Smooth muscle cell (in vitro differentiated cells): ENCODE data around the gene RASL12. TPM values are rescaled to one million over a fixed set of nuclear protein-coding genes. Genes with fewer than 3 reads are reported as not detected.

Source experiments
- DNase-seq: peaks from one replicate; lab custom pipeline; 2025; ENCODE audit not compliant: unreplicated experiment; lab: John Stamatoyannopoulos, UW
- H2AFZ ChIP-seq: fragments of 200-600 bp; sonication (generic); 2 replicates; pipeline ENCODE4 v1.6.0; 2016; ENCODE audit warnings: antibody characterized with exemption, low read depth, mild to moderate bottlenecking
- H3F3A ChIP-seq: fragments of 200-600 bp; sonication (generic); 2 replicates; pipeline ENCODE4 v1.6.0; 2017; ENCODE audit warnings: antibody characterized with exemption, low read depth
- H3K27ac ChIP-seq: fragments of 200-600 bp; sonication (generic); 2 replicates; pipeline ENCODE4 v1.5.1; 2016; ENCODE audit warnings: low read depth, mild to moderate bottlenecking
- H3K27me3 ChIP-seq: fragments of 200-600 bp; sonication (generic); 2 replicates; pipeline ENCODE4 v1.6.1; 2016; ENCODE audit warnings: low read depth, mild to moderate bottlenecking
- H3K36me3 ChIP-seq: fragments of 200-600 bp; sonication (generic); 2 replicates; pipeline ENCODE4 v1.5.1; 2016; ENCODE audit warnings: low read depth
- H3K4me1 ChIP-seq: fragments of 200-600 bp; sonication (generic); 2 replicates; pipeline ENCODE4 v1.5.1; 2016; ENCODE audit warnings: low read depth
- H3K4me2 ChIP-seq: fragments of 200-600 bp; sonication (generic); 2 replicates; pipeline ENCODE4 v1.6.0; 2016; ENCODE audit warnings: mild to moderate bottlenecking
- H3K4me3 ChIP-seq: fragments of 200-600 bp; sonication (generic); 2 replicates; pipeline ENCODE4 v1.5.1; 2016; ENCODE audit warnings: mild to moderate bottlenecking
- H3K79me2 ChIP-seq: fragments of 200-600 bp; sonication (generic); 2 replicates; pipeline ENCODE4 v1.6.0; 2016; ENCODE audit warnings: low read depth, mild to moderate bottlenecking
- H3K9ac ChIP-seq: fragments of 200-600 bp; sonication (generic); 2 replicates; pipeline ENCODE4 v1.6.0; 2016; ENCODE audit warnings: low read depth
- H3K9me3 ChIP-seq: fragments of 200-600 bp; sonication (generic); replicated peaks from 2 replicates; pipeline ENCODE4 v1.5.1; 2016; ENCODE audit warnings: low read depth
- H4K20me1 ChIP-seq: fragments of 200-600 bp; sonication (generic); 2 replicates; pipeline ENCODE4 v1.6.0; 2016; ENCODE audit warnings: low read depth
- CTCF ChIP-seq: fragments of 200-600 bp; sonication (generic); IDR thresholded peaks from 2 replicates; pipeline ENCODE4 v1.5.1; 2017; ENCODE audit warnings: borderline replicate concordance, mild to moderate bottlenecking, antibody characterized with exemption; ENCODE audit not compliant: insufficient read depth, poor library complexity, severe bottlenecking
- WGBS: methylation state at CpG from one replicate; pipeline ENCODE4 v1.1.7; 2016; ENCODE audit warnings: low lambda C conversion rate; 5-methylcytosine and 5-hydroxymethylcytosine counted together
- polyA plus RNA-seq: library from polyadenylated mRNA; unstranded; fragments of >200 nt; fragmentation: Nextera tagmentation; extraction: Ambion mirVana; gene quantifications from 2 replicates; pipeline ENCODE4 v1.2.1, GENCODE V29; 2016
- total RNA-seq: library from RNA; depleted of rRNA; stranded (reverse); fragments of >200 nt; gene quantifications from 2 replicates; pipeline ENCODE4 v1.2.3, GENCODE V29; 2014

Gene RASL12
- total and polyA plus RNA-seq, 2 experiments from 2014 or later: 8.7 to 14.6 TPM

GRCh38 chr15:65083262-65083701 is 15.5 kb upstream of the RASL12 start:
- TF ChIP-seq CTCF: peak; percentile 37
- Histone ChIP-seq H3F3A (no peaks in the 10 kb centered on the region), H2AFZ (no peak overlapping the region), H3K4me2 (peak overlapping the region; percentile 63), H3K4me3 (no peak overlapping the region), H3K79me2 (no peaks in the 10 kb centered on the region), H3K9me3 (no peaks in the 10 kb centered on the region), H3K27me3 (no peaks in the 10 kb centered on the region), H3K9ac (no peak overlapping the region), H4K20me1 (no peaks in the 10 kb centered on the region), H3K4me1 (peaks cover 29% of the 10 kb centered on the region), H3K36me3 (no peaks in the 10 kb centered on the region), H3K27ac (no peak overlapping the region)
- no peak for DNase-seq
- 7% methylated on average over 7 of the region's 7 CpGs for WGBS

- peaks cover 29% of the 10 kb centered on the region for H3K4me1 ChIP-seq
- H3K4me2 ChIP-seq: peak overlapping the region; percentile 63
- no peaks in the 10 kb centered on the region for H3K79me2 ChIP-seq
- no peak overlapping the region for H3K9ac ChIP-seq
- TF ChIP-seq CTCF: no peak
- H3K9me3 ChIP-seq: no peaks in the 10 kb centered on the region
- no peak for DNase-seq
- H3F3A ChIP-seq: no peaks in the 10 kb centered on the region
- no peak overlapping the region for H3K27ac ChIP-seq
- no peak overlapping the region for H2AFZ ChIP-seq
- 21% methylated on average over 7 of the region's 7 CpGs for WGBS
- H3K27me3 ChIP-seq: no peaks in the 10 kb centered on the region
- H3K4me3 ChIP-seq: no peak overlapping the region
- no peaks in the 10 kb centered on the region for H3K36me3 ChIP-seq
- H4K20me1 ChIP-seq: no peaks in the 10 kb centered on the region
Observed at GRCh38 chr15:65082303-65082953, 14.6 kb upstream of the RASL12 start.

GRCh38 chr15:65081758-65082157 is 14.0 kb upstream of the RASL12 start:
- no peak overlapping the region for H3K4me2 ChIP-seq

More at GRCh38 chr15:65081758-65082157, 14.0 kb upstream of the RASL12 start:
- no peaks in the 10 kb centered on the region for H3K27me3 ChIP-seq
- H4K20me1 ChIP-seq: no peaks in the 10 kb centered on the region
- no peak overlapping the region for H3K4me3 ChIP-seq
- H3K27ac ChIP-seq: no peak overlapping the region
- no peaks in the 10 kb centered on the region for H3K79me2 ChIP-seq
- no peak overlapping the region for H3K9ac ChIP-seq
- H3F3A ChIP-seq: no peaks in the 10 kb centered on the region
- no peaks in the 10 kb centered on the region for H3K36me3 ChIP-seq
- H3K9me3 ChIP-seq: no peaks in the 10 kb centered on the region
- no peak overlapping the region for H2AFZ ChIP-seq
- TF ChIP-seq CTCF: no peak
- WGBS: 56% methylated on average over 5 of the region's 5 CpGs
- no peak for DNase-seq
- peaks cover 29% of the 10 kb centered on the region for H3K4me1 ChIP-seq
